Ovary (tissue), 3 donors: Measurements from ENCODE around the gene SH3RF1.

Experiments used
- CTCF ChIP-seq, 3 donors: fragments of 450-650 bp in 2 of 3; fragments of 200-600 bp in 1 of 3; IDR thresholded peaks; one replicate each; pipeline versions ENCODE4 v1.5.1 to v1.8.0; 2016 to 2022; ENCODE audit warnings: antibody characterized with exemption in 3 of 3, mild to moderate bottlenecking in 1 of 3
- POLR2A ChIP-seq: fragments of 450-650 bp; IDR thresholded peaks from one replicate; pipeline ENCODE4 v1.6.1; 2017; ENCODE audit warnings: antibody characterized with exemption, mild to moderate bottlenecking, moderate library complexity
- donor health status: DM: no; HTN: no; CAD: no.

- no peak for TF ChIP-seq CTCF (IDR thresholded peaks at IDR 0.05)
- no peak for TF ChIP-seq POLR2A
Measured at GRCh38 chr4:169215656-169216055, 55.1 kb downstream of the SH3RF1 start.
